Muscle layer of duodenum (tissue), 2 donors: ENCODE data around the gene TMEM106C.

ENCODE experiments used
- H3K27ac ChIP-seq: one replicate; pipeline ENCODE4 v1.7.0; 2013; ENCODE audit warnings: mild to moderate bottlenecking, low read length
- H3K27me3 ChIP-seq: one replicate; pipeline ENCODE4 v1.7.0; 2013; ENCODE audit warnings: low read depth, mild to moderate bottlenecking, control low read depth, low read length
- H3K36me3 ChIP-seq, 2 donors: one replicate each; pipeline ENCODE4 v1.7.0; 2013; ENCODE audit warnings: low read length in 2 of 2, control low read depth in 1 of 2, mild to moderate bottlenecking in 1 of 2; ENCODE audit not compliant: insufficient read depth in 2 of 2, control insufficient read depth in 1 of 2
- H3K4me1 ChIP-seq, 2 donors: one replicate each; pipeline ENCODE4 v1.7.0; 2013; ENCODE audit warnings: low read length in 2 of 2, mild to moderate bottlenecking in 2 of 2, control low read depth in 1 of 2, moderate library complexity in 1 of 2; ENCODE audit not compliant: insufficient read depth in 2 of 2, control insufficient read depth in 1 of 2
- H3K4me3 ChIP-seq, 2 donors: one replicate each; pipeline ENCODE4 v1.7.0; 2013; ENCODE audit warnings: low read length in 2 of 2, low read depth in 1 of 2, mild to moderate bottlenecking in 1 of 2
- H3K9me3 ChIP-seq, 2 donors: one replicate each; pipeline ENCODE4 v1.7.0; 2013; ENCODE audit warnings: low read length in 2 of 2, control low read depth in 1 of 2, mild to moderate bottlenecking in 1 of 2; ENCODE audit not compliant: control insufficient read depth in 1 of 2
- donor health status: healthy.

TMEM106C gene

DNA sequence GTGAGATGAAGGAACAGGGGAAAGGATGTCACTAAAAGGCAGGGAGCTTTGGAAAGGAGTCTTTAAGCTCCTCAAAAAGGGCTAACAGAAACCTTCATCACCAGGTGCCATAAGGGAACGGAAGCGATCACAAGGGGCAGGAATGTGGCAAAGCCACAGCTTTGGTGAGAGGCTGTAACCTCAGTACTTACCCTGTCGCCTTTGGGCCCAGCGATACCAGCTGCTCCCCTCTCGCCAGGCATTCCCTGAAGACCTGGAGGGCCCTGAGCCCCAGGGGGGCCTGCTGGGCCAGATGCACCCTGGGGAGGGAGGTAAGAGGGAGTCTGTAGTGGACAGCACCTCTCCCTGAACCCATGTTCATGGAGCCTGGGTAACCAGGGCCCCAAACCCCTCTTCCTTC is 18.9 kb downstream of the TMEM106C start:
- Histone ChIP-seq H3K27me3 (no peaks in the 10 kb centered on the region), H3K27ac (no peak overlapping the region), H3K9me3 (no peaks in the 10 kb centered on the region), H3K36me3 (no peaks in the 10 kb centered on the region), H3K4me1 (no peaks in the 10 kb centered on the region), H3K4me3 (no peak overlapping the region)

DNA sequence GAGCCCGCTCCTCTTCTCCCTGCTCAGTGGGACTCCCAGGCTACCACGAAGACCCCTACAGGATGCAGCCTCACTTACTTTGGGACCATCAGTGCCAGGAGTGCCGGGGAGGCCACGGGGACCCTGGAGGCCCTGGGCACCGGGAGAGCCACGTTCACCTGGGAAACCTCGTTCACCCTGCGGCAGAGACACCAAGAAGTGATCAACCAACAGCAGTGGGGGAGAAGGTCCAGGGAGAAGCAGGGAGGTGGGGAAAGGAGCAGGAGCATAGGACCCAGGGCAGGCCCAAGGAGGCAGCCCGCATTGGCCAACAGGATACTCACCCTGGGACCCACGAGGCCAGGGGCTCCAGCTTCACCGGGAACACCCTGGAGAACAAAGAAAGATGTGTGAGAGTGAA is 19.4 kb downstream of the TMEM106C start:
- H3K27ac ChIP-seq: no peak overlapping the region
- no peaks in the 10 kb centered on the region for H3K27me3 ChIP-seq
- H3K36me3 ChIP-seq: no peaks in the 10 kb centered on the region
- H3K9me3 ChIP-seq: no peaks in the 10 kb centered on the region
- H3K4me3 ChIP-seq: no peak overlapping the region
- H3K4me1 ChIP-seq: no peaks in the 10 kb centered on the region

DNA sequence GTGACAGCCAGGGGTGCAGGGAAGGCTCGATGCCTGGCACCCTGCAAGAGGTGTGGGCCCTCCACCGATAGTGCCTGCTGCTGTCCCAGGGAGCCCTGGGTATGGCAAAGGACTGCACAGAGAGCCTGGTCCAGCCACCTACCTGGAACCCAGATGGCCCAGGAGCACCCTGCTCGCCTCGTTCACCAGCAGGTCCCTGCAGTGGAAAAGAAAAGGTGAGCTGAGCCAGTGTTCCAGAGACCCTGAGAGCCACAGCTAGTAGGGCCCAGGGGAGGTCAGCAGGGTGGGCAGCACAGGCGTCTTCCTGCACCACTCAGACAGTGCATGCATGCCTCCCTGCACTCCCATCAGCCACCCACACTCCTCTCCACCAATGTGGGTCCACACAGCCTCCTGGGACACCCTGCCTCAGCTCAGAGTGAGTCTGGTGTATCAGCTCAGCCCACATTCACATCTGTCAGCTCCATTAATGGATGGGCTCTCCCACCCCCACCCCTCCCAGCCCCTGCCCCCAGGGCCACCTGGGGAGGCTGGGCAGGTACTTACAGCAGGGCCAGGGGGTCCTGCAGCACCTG is 20.2 kb downstream of the TMEM106C start:
- H3K27me3 ChIP-seq: no peaks in the 10 kb centered on the region
- H3K27ac ChIP-seq: no peak overlapping the region
- no peak overlapping the region for H3K4me3 ChIP-seq
- no peaks in the 10 kb centered on the region for H3K36me3 ChIP-seq
- H3K9me3 ChIP-seq: no peaks in the 10 kb centered on the region
- H3K4me1 ChIP-seq: no peaks in the 10 kb centered on the region

DNA sequence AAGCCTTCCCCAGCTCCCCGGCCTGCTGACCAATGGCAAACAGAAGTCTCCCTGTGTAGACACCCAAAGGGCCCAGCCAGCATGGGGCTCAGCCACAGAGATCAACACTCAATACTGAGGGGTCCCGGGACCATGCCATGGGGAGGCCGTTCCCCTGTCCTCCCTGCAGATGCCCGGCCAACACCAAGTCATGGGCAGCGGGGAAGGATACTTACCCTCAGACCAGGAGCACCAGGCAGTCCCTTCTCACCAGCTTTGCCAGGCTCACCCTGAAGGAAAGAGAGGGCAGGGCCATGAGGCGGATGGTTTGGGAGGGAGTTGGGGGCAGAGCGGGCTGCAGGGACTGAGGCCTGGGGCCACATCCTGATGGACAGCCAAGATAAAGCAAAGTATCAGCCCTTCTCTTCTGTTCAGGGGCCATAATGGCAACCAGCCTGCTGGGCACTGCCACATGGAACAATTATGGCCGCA is 21.0 kb downstream of the TMEM106C start:
- no peak overlapping the region for H3K27ac ChIP-seq
- no peaks in the 10 kb centered on the region for H3K9me3 ChIP-seq
- H3K36me3 ChIP-seq: no peaks in the 10 kb centered on the region
- no peaks in the 10 kb centered on the region for H3K27me3 ChIP-seq
- H3K4me1 ChIP-seq: no peaks in the 10 kb centered on the region
- H3K4me3 ChIP-seq: no peak overlapping the region

- Histone ChIP-seq H3K4me1 (no peaks in the 10 kb centered on the region), H3K36me3 (no peaks in the 10 kb centered on the region), H3K27me3 (no peaks in the 10 kb centered on the region), H3K4me3 (no peak overlapping the region), H3K9me3 (no peaks in the 10 kb centered on the region), H3K27ac (no peak overlapping the region)
Measured at GRCh38 chr12:47985596-47986290, 22.3 kb downstream of the TMEM106C start.

DNA sequence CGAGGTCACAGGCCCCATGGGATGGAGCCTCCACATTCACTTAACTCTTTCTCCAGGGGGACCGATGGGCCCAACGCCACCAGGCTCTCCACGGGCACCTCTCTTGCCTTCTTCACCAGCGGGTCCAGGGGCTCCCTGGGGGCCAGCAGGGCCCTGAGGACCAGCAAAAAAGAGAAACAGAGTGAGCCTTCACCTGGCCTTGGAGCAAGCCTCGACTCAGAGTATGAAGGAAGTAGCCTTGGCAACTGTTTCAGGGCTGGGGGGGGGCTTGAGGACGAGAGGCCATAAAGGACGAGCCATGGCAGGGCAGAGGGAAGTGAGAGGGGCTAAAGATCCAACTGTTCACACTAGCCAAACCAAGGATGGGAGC is 22.9 kb downstream of the TMEM106C start:
- Histone ChIP-seq H3K4me3 (no peak overlapping the region), H3K27ac (no peak overlapping the region), H3K4me1 (no peaks in the 10 kb centered on the region), H3K9me3 (no peaks in the 10 kb centered on the region), H3K36me3 (no peaks in the 10 kb centered on the region), H3K27me3 (no peaks in the 10 kb centered on the region)

GRCh38 chr12:47986832-47987231 is 23.4 kb downstream of the TMEM106C start:
- no peaks in the 10 kb centered on the region for H3K9me3 ChIP-seq
- no peak overlapping the region for H3K4me3 ChIP-seq
- H3K4me1 ChIP-seq: no peaks in the 10 kb centered on the region
- H3K27me3 ChIP-seq: no peaks in the 10 kb centered on the region
- H3K27ac ChIP-seq: no peak overlapping the region
- no peaks in the 10 kb centered on the region for H3K36me3 ChIP-seq

GRCh38 chr12:47987411-47988072 is 24.1 kb downstream of the TMEM106C start:
- no peaks in the 10 kb centered on the region for H3K4me1 ChIP-seq
- H3K9me3 ChIP-seq: no peaks in the 10 kb centered on the region
- H3K36me3 ChIP-seq: no peaks in the 10 kb centered on the region
- H3K4me3 ChIP-seq: no peak overlapping the region
- no peaks in the 10 kb centered on the region for H3K27me3 ChIP-seq
- H3K27ac ChIP-seq: no peak overlapping the region

DNA sequence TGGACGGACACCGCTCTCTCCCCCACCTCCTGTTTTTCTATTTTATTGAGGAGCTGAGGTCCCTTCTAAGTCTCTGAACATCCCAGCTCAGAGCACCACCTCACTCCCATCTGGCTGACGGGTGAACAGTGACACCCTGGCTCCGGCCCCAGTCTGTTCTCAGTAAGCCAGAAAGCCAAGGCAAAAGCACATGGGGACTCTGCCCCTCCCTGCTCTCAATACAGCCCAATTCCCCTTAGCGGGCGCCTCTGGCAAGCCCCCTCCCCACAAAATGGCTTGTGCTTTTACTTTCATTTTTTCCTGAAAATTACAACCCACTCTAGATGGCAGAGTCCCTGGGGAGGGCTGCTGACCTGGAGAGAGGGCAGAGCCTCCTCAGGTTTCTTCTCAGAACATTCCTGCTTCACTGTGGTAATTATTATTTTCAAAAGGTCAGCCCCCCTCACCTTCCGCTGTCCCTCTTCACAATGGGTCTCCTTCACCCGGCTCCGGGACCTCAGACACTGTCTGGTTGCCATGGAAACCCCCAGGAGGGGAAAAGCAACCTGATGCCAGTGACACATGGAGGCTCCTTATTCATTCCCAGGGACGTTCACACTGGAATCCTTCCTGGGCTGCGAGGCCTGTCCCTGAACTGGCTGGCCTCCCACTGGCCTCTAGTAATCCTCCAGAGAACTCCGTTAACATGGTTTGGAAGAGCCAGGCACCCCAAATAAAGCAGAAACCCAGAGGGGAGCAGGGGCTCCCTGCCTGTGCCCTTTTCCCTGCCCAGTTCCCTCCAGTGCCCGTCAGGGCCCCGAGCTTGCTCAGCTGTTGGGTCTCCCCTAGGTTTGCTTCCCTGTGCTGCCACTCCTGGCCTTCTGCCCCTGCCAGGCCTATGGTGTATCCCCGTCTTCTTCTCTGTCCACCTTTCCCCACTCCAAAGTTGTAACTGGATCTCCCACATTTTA is 25.0 kb downstream of the TMEM106C start:
- Histone ChIP-seq H3K4me1 (no peaks in the 10 kb centered on the region), H3K27me3 (no peaks in the 10 kb centered on the region), H3K27ac (no peak overlapping the region), H3K4me3 (no peak overlapping the region), H3K9me3 (no peaks in the 10 kb centered on the region), H3K36me3 (no peaks in the 10 kb centered on the region)

DNA sequence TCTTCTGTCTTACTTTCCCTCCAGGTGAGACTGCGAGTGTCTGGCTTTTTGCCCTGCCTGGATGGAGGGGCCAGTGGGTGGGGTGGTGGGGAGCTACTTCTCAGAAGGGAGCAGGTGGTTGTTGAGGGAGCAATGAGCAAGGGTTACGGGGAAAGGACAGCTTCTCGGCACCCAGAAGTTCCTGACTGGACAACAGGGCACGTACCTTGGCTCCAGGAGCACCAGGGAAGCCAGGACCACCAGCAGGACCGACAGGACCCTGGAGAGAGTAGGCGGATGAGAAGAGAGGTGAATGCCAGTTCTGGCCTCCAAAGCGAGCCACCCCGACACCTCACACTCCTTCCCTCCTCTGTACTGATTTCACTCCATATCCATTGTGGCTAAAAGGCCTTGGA is 25.6 kb downstream of the TMEM106C start:
- Histone ChIP-seq H3K4me1 (no peaks in the 10 kb centered on the region), H3K27me3 (no peaks in the 10 kb centered on the region), H3K27ac (no peak overlapping the region), H3K4me3 (no peak overlapping the region), H3K36me3 (no peaks in the 10 kb centered on the region), H3K9me3 (no peaks in the 10 kb centered on the region)

DNA sequence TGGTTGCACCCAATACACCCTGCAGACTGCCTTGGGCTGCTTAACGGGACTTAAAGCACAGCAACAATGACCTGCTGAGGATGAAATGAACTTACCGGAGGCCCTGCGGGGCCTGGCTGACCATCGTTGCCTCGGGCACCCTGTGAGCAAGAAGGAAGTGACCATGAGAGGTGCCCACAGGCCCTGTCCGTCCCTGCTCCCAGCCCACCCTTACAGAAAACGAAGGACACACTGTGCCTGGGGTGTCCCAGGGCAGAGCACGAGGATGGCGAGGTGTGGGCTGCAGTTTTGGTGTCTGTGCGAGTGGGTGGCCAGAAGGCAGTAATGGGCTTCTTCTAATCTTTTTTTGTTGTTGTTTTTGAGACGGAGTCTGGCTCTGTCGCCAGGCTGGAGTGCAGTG is 26.3 kb downstream of the TMEM106C start:
- H3K36me3 ChIP-seq: no peaks in the 10 kb centered on the region
- H3K27me3 ChIP-seq: no peaks in the 10 kb centered on the region
- H3K27ac ChIP-seq: no peak overlapping the region
- no peaks in the 10 kb centered on the region for H3K4me1 ChIP-seq
- no peaks in the 10 kb centered on the region for H3K9me3 ChIP-seq
- no peak overlapping the region for H3K4me3 ChIP-seq
